GM19438 (cell line): Measurements from ENCODE around the gene UNC13B.
A peak's percentile ranks its signal among the peaks of the same experiment; 100 is the strongest.
"Not testable (repeated sequence)": the region's sequence is repeated elsewhere in the genome, so short reads cannot be mapped to it uniquely, and the experiment has no call there.

Experiments
- ATAC-seq: cut with Tn5 transposase; IDR thresholded peaks from one replicate; pipeline ENCODE4 v1.9.1; 2021; ENCODE audit warnings: low read depth; ENCODE audit not compliant: unreplicated experiment

Gene UNC13B

GRCh38 chr9:35161713-35162604 is at the start of gene UNC13B:
UNC13B (plus strand) TSS chr9:35162009; CDS start chr9:35162284, 275 bp downstream.
- ATAC-seq = peak; percentile 76

DNA sequence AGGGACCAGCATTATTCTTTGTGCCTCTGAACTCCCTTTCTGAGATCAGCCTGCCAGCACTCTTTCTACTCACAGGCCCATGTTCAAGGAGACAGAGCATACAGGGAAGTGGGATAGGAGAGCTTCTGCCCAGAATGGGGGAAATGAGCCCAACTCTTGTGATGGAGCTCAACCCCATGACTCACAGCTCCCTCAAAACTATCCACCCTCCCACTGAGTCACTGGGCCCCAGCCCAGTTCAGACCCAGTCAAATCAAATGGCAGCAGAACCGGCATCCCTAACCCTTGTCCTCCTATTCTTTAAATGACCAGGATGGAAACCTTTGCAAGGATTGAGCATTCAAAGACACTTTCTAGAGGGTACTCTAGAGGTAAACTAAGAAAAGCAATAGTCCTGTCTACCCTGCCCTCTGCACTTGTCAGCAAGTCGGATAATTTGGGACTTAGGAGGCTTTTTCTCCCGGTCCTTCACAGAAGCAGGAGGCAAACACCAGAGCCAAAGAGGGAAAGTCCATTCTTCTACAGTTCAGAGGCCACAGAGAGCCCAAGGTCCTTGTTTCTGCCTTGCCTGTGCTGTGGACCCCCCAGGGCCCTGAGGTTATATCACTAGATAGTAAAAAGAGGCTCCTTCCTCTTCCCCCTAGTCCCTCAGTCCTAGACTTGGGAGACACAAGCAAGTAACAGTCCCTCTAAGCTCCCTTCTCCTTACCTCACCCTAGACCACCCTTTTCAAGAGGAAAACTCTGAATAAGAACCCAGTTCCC is 49.4 kb upstream of the UNC13B start:
- ATAC-seq = no peak

GRCh38 chr9:35114113-35114839 is 47.5 kb upstream of the UNC13B start:
- no peak for ATAC-seq

DNA sequence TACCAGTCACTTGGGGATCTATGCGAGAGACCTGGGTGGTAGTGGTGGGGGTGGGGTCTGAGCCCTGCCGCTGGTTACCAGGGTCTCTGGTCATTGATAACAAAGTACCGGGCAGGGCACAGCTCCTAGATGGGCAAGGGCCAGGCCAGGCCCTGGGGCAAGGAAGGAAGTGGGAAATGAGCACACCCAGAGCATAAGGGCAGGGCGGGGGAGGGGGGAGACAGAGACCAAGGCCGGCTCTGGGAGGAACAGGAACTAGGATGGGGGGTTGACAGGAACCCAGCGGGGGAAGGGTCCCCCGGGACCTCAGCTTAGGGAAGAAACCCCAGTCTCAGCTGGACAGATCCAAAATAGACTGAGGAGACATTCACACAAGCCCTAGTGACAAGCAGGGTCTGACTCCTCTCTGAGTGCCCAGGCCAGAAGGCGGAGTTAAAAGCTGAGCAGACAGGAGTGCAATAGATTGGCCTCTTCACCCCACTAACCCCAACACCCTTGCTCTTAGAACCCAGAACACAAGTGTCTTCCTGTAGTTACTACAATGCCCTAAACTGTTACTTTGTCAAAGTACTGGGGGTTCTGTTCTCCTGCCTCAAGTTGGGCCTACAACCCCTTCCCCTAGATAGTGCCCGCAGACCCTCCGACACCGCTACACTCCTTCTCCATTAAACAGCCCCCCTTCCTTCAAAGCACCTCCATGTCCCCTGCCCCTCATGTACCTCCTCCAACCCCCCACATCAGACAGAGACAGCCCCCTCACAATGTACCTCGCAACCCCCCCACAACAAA is 46.8 kb upstream of the UNC13B start:
- no peak for ATAC-seq

DNA sequence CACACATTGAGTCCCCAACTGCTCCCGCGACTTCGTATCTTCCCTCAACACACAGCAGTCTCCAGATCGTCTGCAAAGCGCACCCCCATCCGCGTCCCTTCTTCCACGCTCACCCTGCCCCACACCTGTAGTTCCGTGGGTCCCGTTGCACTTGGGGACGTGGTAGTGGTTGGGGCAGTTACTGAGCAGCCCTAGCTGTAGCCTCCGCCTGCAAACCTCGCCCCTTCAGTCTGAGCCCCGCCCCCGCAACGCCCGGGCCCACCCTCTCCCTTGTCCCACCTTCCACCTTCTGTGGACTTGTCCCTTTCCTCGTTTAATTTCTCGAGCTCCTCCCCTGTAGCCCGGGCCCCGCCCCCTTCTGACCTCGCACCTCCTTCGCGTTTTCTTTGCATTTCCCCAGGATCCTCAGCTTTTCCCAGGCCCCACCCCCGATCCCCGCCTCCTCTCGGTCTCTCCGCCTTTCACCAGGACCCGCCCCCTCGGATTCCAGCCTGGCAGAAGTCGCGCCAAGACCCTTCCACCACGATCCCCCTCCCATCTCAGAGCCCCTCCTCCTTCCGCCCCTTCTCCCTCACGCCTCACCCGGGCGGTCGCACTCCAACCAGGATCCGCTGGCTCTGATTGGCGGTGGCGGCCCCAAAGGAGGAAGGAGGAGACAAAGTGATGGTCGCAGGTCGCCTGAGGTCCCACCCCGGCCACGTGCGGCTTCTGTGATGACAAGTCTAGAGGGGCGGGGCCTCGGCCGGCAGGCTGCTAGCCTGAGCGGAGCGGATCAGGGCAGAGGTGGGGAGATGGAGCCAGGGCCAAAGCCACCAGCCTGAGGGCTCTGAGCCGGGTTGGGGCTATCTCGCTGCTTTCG is 45.9 kb upstream of the UNC13B start, which contains the start of gene ATOSB:
Gene ATOSB, minus strand, starts transcription at position 183 of the 859 bp plus-strand sequence. CDS start 7,588 bp downstream, outside the sequence.
- peak; percentile 56 for ATAC-seq

- no peak for ATAC-seq
Measured at GRCh38 chr9:35116539-35116897, 45.3 kb upstream of the UNC13B start.

- peak; percentile 50 for ATAC-seq
Measured at GRCh38 chr9:35116898-35117551, 44.8 kb upstream of the UNC13B start.

DNA sequence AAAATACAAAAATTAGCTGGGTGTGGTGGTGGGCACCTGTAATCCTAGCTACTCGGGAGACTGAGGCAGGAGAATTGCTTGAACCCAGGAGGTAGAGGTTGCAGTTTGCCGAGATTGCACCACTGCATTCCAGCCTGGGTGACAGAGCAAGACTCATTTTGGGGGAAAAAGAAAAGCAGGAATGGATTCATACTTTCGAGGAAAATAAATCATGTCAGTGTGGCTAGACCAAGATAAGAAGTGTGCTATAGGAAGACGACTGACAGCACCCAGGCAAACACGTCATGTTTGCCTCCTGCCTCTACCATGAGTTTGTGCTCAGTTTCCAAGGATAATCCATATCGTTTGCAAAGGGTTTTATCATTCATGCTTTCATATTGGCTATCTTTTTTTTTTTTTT is 26.9 kb upstream of the UNC13B start:
- ATAC-seq = no peak

DNA sequence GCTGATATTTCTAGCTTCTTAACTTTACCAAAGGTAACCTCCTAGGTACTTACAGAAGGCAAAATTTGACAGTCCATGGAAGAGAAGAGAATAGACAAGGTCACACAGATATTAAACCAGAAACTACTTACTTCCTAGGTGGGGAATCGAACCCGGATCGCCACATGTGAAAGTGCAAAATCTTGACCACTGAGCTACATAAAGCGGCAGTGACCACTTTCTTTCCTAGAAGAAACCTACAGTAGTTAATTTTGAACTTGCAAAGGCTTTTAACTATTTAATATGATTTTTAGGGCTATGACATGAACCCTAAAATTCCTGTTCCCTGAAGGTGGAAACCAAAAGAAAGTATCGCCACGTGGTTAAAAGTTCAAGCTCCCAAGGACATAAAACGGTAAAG is 25.8 kb upstream of the UNC13B start:
- ATAC-seq = no peak

DNA sequence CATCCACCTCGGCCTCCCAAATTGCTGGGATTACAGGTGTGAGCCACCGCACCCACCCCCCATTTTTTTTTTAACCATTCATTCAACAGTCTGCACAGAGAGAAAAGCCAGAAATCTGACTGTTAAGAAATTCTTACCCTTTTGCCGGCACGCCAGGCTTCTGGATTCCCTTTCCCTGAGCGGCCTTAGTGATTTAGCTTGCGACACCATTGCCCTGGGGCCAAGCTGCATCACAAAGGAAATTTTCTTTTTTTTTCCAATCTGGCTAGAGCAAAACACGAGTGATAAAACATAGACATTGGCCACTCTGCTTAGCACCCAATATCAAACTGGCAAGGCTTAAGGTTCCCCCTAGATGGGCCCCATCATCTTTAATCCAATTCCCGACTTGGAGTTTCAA is 24.9 kb upstream of the UNC13B start:
- no peak for ATAC-seq

GRCh38 chr9:35140093-35140492 is 21.7 kb upstream of the UNC13B start:
- ATAC-seq = no peak

- no peak for ATAC-seq
Measured at GRCh38 chr9:35142037-35142436, 19.8 kb upstream of the UNC13B start.

DNA sequence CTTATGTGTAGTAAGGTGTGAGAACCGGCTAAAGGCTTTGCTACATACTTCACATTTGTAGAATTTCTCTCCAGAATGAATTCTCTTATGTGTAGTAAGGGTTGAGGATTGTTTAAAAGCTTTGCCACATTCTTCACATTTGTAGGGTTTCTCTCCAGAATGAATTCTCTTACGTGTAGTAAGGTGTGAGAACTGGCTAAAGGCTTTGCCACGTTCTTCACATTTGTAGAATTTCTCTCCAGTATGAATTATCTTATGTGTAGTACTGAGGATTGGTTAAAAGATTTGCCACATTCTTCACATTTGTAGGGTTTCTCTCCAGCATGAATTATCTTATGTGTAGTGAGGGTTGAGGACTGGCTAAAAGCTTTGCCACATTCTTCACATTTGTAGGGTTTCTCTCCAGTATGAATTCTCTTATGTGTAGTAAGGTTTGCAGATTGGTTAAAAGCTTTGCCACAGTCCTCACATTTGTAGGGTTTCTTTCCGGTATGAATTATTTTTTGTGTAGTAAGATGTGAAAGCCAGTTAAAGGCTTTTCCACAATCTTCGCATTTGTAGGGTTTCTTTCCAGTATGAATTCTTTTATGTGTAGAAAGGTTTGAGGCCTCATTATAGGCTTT is 13.8 kb upstream of the UNC13B start:
- not testable (repeated sequence) for ATAC-seq

DNA sequence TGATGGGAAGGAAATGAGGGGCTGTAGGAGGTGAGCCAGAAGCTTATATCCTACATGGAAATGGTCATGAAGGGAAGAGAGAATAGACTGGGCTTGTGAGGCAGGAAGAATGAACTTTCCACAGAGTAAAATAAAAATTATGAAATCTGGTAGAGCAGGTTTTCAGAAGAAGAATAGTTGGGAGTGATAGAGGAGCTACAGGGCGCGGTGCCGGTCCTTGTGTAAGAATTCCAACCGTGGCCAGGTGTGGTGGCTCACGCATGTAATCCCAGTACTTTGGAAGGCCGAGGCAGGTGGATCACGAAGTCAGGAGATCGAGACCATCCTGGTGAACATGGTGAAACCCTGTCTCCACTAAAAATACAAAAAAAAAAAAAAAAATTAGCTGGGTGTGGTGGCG is 8.9 kb upstream of the UNC13B start:
- no peak for ATAC-seq

DNA sequence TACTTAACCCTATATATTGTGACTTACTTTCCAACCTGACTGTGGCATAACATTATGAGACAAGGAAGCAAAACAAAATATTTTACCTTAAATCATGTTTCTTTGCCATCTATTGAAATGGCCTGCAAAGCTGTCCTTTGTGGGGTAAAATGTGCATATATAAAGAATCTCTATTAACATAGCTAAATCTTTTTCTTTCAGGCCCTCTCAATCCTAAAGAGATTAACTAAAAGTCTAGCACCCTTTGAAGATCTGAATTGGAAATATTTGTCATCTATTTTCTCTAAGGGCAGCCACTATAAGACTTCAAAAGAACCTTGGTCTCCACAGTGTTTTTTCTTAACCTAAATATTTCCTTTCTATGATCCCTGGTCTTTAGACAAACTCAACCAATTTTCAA is 5.0 kb upstream of the UNC13B start:
- no peak for ATAC-seq

- not testable (repeated sequence) for ATAC-seq
Measured at GRCh38 chr9:35157836-35158235, 4.0 kb upstream of the UNC13B start.

DNA sequence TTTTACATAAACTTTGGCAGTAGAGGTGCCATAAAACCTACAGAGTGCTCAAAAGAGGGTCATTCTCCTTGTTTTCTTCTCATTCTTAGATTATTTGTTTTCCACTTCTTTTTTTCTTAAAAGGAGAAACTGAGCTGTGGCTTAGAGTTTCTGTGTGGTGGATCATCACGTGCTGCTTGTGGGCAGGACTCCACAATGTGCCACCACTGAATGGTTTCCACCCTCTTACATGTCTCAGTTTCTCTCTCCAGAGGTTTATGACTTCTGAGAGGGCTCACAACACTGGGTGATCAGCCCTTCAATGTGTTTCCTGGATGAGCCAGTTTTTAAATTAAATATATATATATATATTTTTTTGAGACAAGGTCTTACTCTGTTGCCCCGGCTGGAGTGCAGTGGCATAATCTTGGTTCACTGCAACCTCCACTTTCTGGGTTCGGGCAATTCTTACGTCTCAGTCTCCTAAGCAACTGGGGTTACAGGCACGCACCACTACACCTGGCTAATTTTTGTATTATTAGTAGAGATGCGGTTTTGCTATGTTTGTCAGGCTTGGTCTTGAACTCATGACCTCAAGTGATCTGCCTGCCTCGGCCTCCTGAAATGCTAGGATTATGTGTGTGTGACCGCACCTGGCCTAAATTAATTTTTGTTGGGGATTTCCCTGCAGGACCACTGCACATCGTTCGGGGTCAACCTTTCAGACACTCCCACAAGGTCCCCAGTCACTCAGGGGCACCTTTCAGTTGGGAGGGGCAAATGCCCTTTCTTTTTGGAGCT is 3.1 kb upstream of the UNC13B start:
- no peak for ATAC-seq
